ENCODE measurements around the gene SPEN.
"Not testable (repeated sequence)": the region's sequence is repeated elsewhere in the genome, so short reads cannot be mapped to it uniquely, and the experiment has no call there.

Gene SPEN

DNA sequence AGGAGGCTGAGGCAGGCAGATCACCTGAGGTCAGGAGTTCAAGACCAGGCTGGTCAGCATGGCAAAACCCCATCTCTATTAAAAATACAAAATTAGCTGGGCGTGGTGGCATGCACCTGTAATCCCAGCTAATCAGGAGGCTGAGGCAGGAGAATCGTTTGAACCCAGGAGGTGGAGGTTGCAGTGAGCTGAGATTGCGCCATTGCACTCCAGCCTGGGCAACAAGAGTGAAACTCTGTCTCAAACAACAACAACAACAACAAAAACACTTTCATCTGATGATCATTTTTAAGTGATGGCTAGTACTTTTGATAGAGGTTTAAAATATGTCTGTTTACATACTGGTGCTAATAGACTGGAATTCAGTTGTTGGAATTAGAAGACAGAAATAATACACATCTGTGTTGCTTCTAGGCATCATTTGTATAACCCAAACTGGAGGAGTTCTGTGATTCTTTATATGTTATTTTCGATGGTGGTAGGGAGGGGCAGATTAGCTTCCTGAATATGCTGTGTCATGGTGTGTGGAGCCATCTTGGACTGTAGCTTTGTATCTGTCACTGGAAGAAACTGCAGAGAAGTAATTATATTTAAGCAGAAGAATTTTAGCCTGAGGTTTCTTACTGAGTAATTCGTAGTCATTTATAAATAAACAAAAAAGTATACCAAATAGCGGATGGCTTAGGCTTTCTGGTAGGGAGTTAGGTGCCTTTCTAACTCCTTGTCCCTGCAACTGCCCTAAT lies 45.5 kb downstream of the SPEN start:
- in situ Hi-C loops (cut with MboI; ENCODE audit: low sequenced_read_pairs), result not testable (repeated sequence)

DNA sequence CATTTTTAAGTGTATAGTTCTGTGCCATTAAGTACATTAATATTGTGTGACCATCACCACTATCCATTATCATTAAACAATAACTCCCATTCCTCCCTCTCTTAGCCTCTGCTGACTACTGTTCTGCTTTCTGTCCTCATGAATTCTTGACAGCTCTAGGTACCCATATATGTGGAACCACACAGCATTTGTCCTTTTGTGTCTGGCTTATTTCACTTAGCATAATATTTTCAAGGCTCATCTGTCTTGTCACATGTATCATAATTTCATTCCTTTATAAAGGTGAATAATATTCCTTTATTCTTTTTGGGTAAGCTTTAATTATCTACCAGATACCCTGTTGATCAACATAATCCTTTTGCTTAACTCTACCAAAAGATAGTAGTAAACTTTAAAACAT lies 47.7 kb downstream of the SPEN start:
- in situ Hi-C loops (cut with MboI; ENCODE audit: low sequenced_read_pairs), result no loop called here

DNA sequence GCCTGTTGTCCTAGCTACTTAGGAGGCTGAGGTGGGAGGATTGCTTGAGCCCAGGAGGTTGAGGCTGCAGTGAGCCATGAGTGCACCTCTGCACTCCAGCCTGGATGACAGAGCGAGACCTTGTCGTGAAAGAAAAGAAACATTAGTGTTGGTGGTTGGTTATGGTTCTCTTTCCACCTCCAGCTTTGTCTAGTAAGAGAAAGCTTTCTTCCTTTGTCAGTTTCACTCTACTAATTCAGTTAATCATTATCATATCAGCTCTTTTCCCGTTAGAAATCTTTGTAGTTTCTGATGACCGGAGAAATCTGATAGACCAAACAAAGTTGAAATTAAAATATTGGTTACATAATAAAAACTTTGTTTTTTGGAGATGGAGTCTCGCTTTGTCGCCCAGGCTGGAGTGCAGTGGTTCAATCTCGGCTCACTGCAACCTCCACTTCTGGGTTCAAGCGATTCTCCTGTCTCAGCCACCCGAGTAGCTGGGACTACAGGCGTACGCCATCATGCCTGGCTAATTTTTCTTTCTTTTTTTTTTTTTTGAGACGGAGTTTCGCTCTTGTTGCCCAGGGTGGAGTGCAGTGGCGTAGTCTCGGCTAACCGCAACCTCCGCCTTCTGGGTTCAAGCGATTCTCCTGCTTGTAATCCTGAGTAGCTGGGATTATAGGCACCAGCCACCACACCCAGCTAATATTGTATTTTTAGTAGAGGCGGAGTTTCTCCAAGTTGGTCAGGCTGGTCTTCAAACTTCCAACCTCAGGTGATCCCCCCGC lies 49.5 kb downstream of the SPEN start:
- in situ Hi-C loops (cut with MboI; ENCODE audit: low sequenced_read_pairs), result not testable (repeated sequence)

DNA sequence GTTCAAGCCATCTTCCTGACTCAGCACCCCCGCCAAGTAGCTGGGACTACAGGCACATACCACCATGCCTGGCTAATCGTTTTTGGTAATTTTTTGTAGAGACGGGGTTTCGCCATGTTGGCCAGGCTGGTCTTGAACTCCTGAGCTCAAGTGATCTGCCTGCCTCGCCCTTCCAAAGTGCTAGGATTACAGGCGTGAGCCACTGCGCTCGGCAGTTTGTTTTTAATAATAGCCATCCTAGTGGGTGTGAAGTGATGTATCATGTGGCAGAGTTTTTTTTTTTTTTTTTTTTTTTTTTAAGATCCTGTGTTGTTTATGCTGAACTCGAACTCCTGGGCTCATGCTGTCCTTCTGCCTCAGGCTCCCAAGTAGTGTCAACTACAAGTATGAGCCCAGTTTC lies 51.8 kb downstream of the SPEN start:
- in situ Hi-C loops (cut with MboI; ENCODE audit: low sequenced_read_pairs), result no loop called here

DNA sequence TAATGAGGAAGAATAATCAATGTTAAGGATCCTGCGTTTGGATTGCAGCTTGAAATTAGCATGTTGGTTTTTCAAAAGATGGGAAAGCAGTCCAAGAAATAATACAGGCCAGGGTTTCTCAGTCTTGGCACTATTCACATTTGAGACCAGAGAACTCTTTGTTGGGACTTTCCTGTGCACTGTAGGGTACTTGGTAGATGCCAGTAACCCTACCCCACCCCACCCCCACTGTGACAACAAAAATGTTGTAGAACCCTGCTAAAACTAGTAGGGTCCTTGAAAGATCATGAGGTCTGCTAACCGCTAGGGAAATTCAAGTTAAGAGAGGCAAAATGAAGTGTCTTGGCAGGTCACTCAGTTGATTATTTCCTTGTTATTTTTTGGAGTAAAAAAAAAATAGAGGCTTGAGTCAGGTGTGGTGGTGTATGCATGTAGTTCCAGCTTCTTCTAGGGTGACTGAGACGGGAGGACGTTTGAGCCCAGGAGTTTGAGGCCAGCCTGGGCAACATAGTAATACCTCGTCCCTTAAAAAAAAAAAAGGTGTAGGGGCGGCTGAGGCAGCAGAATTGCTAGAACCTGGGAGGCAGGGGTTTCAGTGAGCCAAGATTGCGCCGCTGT lies 53.3 kb downstream of the SPEN start:
- in situ Hi-C loops (cut with MboI; ENCODE audit: low sequenced_read_pairs), result no loop called here

DNA sequence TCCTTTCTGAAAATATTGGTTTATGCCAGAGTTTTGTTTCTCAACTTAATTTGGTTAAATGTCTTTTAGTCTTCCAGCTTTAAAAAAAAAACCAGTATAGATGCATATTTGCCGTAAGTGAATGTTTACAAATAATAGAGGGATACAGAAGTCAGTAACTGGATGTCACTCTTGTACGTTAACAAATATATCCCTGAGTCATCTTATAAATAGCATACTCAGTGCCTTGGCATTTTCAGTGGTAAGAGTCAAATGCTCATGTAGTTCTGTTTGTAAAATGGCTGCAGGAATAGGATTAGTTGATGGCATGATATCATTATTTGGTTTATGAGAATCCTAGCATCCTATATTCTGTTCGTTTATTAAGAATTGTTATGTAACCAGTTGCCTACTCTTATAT lies 55.4 kb downstream of the SPEN start:
- in situ Hi-C loops (cut with MboI; ENCODE audit: low sequenced_read_pairs), result no loop called here

DNA sequence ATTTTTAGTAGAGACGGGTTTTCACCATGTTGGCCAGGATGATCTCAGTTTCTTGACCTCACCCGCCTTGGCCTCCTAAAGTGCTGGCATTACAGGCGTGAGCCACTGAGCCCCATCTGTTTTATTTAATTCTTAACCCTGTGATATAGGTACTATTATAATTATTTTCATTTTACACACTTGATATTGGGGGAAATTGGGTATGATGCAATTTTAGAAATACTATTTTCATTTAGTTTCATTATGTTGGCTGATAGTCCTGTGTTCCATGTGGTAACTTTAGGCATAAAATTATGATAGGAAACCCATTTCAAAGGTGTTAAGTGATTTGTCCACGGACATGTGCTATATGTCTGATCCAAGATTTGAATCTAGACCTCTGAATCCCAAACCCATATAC lies 61.1 kb downstream of the SPEN start:
- in situ Hi-C loops (cut with MboI; ENCODE audit: low sequenced_read_pairs), result no loop called here

DNA sequence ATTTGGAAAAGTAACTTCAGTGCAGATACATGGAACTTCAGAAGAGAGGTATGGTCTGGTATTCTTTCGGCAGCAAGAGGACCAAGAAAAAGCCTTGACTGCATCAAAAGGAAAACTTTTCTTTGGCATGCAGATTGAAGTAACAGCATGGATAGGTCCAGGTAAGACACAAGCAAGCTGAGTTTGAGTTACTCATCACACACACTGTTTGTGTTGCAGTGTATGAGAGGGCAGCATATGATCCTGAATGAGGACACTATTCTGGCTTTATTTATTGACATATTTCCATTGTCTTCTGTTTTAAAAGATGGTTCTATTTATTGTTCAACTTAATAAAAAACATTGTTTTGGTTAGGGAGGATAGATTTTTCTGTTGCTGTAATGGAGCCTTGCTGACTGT lies 63.6 kb downstream of the SPEN start:
- in situ Hi-C loops (cut with MboI; ENCODE audit: low sequenced_read_pairs), result no loop called here

DNA sequence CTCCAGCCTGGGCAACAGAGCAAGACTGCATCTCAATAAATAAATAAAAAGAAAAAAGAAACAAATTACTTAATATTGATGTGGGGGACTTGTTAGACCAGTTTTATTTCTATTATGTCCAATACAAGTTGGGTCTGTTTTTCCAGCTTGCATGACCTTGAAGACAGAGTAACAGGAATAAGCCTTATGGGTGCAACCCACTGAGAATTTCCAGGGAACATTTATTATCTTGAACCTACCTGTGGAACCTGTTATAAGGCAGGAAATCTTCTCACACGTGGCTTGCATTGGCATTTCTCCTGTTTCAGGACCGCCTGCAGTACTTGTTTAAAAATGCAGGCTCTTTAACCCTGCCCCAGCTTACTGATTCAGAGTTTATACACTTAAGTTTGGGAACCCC lies 64.4 kb downstream of the SPEN start:
- in situ Hi-C loops (cut with MboI; ENCODE audit: low sequenced_read_pairs), result no loop called here

DNA sequence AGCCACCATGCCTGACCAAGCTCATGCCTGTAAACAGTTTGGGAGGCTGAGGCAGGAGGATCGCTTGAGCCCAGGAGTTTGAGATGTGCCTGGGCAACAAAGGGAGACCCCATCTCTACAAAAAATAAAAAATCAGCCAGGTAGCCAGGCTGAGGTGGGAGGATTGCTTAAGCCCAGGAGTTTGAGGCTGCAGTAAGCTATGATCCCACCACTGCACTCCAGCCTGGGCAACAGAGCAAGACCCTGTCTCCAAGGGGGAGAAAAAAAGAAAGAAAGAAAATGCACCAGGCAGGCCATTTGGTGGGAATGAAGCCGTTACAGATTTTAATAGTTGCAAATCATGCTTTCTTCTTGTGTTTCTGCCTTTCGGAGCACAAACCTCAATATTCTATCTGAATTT lies 66.1 kb downstream of the SPEN start:
- in situ Hi-C loops (cut with MboI; ENCODE audit: low sequenced_read_pairs), result not testable (repeated sequence)

DNA sequence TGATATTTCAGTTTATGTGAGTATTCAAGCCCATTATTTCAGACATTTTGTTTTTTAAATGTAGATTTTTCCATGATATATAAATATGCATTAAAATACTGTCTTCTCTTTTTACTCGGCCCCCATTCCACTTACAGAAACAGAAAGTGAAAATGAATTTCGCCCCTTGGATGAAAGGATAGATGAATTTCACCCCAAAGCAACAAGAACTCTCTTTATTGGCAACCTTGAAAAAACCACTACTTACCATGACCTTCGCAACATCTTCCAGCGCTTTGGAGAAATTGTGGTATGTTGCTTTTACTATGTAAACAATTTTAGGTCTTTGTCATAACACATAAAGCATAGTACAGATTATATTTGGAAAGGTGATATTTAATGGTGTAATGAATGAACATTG lies 68.5 kb downstream of the SPEN start:
- in situ Hi-C loops (cut with MboI; ENCODE audit: low sequenced_read_pairs), result no loop called here

DNA sequence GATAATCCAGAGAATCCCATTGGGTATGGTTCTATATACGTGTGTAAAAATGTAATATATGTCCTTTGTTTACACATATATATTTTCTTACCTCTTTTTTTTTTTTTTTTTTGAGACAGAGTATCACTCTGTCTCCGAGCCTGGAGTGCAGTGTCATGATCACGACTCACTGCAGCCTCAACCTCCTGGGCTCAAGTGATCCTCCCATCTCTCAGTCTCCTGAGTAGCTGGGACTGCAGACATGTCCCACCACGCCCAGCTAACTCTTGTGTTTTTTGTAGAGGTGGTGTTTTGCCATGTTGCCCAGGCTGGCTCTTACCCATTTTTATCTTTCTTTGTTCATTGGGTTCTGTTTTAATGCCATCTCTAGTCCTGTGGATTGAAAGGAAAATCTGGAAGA lies 68.9 kb downstream of the SPEN start:
- in situ Hi-C loops (cut with MboI; ENCODE audit: low sequenced_read_pairs), result no loop called here

DNA sequence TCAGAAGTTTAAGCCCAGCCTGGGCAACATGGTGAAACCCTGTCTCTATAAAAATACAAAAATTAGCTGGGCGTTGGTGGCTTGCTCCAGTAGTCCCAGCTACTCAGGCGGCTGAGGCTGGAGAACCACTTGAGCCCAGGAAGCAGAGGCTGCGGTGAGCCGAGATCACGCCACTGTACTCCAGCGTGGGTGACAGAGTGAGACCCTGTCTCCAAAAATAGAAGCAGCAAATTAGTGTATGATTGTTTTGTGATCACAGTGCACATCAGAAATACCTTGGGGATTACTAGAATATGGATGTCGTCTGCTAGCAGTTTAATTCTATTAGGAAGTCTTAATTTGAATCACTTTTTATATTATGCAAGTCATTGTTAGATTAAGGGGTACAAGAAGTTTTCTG lies 69.4 kb downstream of the SPEN start:
- in situ Hi-C loops (cut with MboI; ENCODE audit: low sequenced_read_pairs), result no loop called here

DNA sequence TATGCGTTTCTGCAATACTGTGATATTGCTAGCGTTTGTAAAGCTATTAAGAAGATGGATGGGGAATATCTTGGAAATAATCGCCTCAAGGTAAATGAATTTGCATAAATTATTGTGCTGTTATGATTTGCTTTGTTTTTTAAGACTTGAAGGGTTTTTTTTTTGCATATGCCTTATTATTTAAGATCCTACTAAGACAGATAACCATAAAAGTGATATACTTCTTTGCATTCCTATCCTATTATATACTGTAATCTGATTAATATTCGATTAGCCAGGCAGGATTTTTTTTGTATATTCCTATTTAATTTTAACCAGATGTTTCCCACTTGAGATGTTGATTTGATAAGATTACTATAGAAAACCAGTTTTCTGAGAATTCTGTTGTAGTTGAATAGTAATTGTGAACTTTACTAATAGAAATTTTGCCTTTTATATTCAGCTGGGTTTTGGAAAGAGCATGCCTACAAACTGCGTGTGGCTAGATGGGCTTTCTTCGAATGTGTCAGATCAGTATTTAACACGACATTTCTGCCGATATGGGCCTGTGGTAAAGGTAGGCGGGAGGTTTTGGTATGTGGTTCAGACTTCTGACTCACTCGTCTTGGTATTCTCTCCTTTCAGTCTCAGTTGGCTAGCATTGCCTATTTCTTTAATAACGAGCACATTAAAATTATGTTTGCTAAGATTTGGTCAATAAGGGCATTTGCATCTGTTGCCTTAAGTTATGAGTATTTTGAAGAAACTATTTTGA lies 71.6 kb downstream of the SPEN start:
- in situ Hi-C loops (cut with MboI; ENCODE audit: low sequenced_read_pairs), result no loop called here

DNA sequence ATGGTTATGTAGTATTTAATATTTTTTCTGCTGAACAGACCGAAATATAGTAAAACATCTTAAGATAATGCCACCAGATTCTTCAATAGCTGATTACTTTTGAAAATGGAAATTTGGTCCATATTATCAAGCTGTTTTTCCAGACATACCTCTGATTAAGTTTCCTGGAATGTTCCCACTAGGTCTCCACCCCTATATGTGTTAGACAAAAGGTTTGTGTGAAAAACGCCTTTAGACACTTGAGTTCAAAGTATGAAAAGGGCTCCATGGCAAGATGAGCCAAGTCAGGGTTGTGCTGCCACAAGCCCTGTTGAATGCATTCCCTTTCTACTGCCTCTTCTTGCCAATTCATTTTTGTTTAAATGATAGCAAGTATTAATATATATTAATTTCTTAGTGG lies 75.7 kb downstream of the SPEN start:
- in situ Hi-C loops (cut with MboI; ENCODE audit: low sequenced_read_pairs), result no loop called here

DNA sequence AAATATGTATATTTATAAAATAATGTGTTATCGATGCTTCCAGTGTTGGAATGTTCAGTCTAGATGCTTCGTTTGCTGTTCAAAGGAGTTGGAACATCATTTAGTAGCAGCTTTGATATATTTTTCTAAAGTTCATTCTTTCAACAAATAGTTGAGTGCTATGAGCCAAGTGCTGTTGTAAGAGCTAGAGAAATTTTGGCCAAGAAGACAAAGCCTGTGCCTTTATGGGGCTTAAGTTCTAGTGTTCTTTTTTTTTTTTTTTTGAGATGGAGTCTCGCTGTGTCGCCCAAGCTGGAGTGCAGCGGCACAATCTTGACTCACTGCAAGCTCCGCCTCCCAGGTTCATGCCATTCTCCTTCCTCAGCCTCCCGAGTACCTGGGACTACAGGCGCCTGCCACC lies 78.9 kb downstream of the SPEN start:
- in situ Hi-C loops (cut with MboI; ENCODE audit: low sequenced_read_pairs), result not testable (repeated sequence)

DNA sequence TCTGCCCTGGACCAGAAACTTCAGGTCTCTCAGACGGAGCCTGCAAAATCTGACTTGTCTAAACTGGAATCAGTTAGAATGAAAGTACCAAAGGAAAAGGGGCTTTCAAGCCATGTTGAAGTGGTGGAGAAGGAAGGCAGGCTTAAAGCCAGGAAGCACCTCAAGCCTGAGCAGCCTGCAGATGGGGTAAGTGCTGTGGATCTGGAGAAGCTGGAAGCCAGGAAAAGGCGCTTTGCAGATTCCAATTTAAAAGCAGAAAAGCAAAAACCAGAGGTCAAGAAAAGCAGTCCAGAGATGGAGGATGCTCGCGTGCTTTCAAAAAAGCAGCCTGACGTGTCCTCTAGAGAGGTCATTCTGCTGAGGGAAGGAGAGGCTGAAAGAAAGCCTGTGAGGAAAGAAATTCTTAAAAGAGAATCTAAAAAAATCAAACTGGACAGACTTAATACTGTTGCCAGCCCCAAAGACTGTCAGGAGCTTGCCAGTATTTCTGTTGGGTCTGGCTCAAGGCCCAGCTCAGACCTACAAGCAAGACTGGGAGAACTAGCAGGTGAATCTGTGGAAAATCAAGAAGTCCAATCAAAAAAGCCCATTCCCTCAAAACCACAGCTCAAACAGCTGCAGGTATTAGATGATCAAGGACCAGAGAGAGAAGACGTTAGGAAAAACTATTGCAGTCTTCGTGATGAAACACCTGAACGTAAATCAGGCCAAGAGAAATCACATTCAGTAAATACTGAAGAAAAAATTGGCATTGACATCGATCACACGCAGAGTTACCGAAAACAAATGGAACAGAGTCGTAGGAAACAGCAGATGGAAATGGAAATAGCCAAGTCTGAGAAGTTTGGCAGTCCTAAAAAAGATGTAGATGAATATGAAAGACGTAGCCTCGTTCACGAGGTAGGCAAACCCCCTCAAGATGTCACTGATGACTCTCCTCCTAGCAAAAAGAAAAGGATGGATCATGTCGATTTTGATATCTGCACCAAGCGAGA lies 81.8 kb downstream of the SPEN start:
- in situ Hi-C loops (cut with MboI; ENCODE audit: low sequenced_read_pairs), result no loop called here

DNA sequence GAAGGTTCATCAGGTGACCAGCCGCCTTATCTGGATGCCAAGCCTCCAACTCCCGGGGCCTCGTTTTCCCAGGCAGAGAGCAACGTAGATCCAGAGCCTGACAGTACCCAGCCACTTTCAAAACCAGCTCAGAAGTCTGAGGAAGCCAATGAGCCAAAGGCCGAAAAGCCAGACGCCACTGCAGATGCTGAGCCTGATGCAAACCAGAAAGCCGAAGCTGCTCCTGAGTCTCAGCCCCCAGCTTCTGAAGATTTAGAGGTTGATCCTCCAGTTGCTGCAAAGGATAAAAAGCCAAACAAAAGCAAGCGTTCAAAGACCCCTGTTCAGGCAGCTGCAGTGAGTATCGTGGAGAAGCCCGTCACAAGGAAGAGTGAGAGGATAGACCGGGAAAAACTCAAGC lies 83.9 kb downstream of the SPEN start:
- in situ Hi-C loops (cut with MboI; ENCODE audit: low sequenced_read_pairs), result no loop called here

DNA sequence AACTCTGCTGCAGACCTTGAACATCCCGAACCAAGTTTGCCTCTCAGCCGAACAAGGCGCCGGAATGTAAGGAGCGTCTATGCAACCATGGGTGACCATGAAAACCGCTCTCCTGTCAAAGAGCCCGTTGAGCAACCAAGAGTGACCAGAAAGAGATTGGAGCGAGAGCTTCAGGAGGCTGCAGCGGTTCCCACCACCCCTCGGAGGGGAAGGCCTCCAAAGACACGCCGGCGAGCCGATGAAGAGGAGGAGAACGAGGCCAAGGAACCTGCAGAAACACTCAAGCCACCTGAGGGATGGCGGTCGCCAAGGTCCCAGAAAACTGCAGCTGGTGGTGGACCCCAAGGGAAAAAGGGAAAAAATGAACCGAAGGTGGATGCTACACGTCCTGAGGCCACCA lies 84.4 kb downstream of the SPEN start:
- in situ Hi-C loops (cut with MboI; ENCODE audit: low sequenced_read_pairs), result no loop called here

DNA sequence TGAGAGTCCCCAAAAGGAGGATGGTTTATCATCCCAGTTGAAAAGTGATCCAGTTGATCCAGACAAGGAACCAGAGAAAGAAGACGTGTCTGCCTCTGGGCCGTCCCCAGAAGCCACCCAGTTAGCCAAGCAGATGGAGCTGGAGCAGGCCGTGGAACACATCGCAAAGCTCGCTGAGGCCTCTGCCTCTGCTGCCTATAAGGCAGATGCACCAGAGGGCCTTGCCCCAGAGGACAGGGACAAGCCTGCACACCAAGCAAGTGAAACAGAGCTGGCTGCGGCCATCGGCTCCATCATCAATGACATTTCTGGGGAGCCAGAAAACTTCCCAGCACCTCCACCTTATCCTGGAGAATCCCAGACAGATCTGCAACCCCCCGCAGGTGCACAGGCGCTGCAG lies 85.1 kb downstream of the SPEN start:
- in situ Hi-C loops (cut with MboI; ENCODE audit: low sequenced_read_pairs), result no loop called here
